ENCODE data around the gene C5orf63.
"Not testable (repeated sequence)": the region's sequence is repeated elsewhere in the genome, so short reads cannot be mapped to it uniquely, and the experiment has no call there.

The C5orf63 gene

DNA sequence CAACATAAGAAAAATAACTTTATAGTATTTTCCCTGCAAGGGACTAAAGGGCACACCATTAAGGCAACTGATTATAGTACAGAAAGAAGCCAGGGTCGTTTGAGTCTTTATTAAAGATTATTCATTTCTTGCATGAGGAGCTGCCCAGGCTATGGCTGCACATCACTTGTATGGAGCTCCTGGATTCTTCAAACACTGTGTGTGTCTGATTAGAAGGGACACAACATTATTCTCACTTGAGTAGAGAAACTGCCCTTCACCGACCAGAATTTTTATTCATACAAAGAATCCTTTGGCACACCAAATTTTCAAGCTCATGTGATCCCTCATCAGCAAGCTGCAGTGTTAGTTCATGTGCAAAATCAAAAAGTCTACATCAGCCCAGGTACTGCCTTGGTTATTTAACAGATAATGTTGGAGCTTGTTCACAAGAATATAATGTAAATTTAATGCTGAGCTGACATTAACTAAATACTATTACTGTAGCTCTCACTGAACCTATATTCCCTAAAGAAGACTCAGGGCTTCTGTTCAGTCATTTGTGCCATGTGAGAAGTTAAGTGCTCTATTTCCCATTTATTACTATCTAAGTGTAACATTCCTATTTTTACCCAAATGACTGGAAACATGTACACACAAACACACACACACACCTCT, 9.9 kb downstream of the C5orf63 start:
- TF ChIP-seq, protein P1, sequence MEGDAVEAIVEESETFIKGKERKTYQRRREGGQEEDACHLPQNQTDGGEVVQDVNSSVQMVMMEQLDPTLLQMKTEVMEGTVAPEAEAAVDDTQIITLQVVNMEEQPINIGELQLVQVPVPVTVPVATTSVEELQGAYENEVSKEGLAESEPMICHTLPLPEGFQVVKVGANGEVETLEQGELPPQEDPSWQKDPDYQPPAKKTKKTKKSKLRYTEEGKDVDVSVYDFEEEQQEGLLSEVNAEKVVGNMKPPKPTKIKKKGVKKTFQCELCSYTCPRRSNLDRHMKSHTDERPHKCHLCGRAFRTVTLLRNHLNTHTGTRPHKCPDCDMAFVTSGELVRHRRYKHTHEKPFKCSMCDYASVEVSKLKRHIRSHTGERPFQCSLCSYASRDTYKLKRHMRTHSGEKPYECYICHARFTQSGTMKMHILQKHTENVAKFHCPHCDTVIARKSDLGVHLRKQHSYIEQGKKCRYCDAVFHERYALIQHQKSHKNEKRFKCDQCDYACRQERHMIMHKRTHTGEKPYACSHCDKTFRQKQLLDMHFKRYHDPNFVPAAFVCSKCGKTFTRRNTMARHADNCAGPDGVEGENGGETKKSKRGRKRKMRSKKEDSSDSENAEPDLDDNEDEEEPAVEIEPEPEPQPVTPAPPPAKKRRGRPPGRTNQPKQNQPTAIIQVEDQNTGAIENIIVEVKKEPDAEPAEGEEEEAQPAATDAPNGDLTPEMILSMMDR (IDR thresholded peaks at IDR 0.05; ENCODE audit: insufficient read depth, low read depth, low read length, missing control alignments) = no peak
- H3K4me3 ChIP-seq (ENCODE audit: low read length) = no peak overlapping the region
- DNase-seq (ENCODE audit: low read depth) = no peak

DNA sequence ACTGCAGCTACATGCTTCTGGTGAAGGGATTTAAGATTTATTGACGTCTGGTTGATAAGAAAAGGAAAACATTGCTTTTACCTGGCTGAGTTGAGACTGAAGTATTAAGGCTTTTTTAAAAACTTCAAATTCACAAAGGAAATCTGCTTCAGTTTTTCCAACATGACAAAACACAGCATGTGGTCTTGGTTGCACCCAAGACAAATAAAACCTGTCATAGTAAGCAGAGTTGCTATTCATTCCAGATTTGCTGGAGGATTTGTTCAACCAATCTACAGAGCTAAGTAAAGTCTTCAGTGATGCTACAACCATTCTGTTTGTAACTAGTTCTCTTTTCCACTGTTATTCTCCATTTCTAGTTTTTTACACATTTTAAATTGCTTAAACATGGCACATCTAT, 11.3 kb downstream of the C5orf63 start:
- no peak overlapping the region for H3K4me3 ChIP-seq (ENCODE audit: low read length)
- TF ChIP-seq, protein P1 (IDR thresholded peaks at IDR 0.05; ENCODE audit: insufficient read depth, low read depth, low read length, missing control alignments) = no peak
- DNase-seq (ENCODE audit: low read depth) = no peak

DNA sequence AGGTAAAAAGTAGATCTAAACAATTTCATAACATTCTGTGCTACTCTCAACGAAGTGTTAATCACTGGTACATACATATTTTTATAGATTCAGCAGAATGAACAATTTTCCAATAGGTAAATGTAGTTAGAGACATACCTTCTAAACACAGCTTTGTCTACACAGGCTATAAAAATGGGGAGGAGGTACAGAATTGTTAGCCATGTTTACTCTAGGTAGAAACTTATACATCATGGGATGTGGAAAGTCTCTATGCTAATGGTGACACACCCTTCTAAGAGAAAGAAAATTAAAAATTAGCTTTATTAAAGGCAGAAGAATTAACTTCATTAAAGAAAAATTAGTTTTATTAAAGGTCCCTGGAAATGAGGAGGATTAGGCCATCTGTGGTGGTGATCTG, 11.8 kb downstream of the C5orf63 start:
- no peak for DNase-seq (ENCODE audit: low read depth)
- TF ChIP-seq, protein P1 (IDR thresholded peaks at IDR 0.05; ENCODE audit: insufficient read depth, low read depth, low read length, missing control alignments) = no peak
- H3K4me3 ChIP-seq (ENCODE audit: low read length) = no peak overlapping the region

DNA sequence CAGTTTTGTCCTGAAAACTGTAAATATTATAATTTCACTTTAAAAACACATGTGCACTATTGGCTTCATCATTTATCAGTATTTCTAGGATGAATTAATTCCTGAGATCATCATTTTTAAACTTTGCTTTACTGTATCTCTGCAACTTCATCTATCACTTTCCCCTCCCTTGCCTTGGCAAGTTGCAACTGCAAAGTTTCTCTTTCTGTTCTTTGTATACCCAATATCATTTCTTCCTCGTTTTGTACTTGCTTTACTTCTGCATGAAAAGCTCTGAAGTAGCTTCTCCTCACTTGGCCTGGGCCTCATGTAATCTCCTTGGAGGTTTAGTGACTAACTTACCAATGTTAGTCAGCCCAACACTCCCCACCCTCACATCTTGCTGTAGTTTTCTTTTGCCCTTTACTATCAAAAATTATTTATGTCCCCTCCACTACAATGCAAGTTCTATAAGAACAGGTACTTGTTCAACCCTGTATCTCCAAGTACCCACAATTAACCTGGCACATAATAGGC, 12.8 kb downstream of the C5orf63 start:
- H3K4me3 ChIP-seq (ENCODE audit: low read length) = no peak overlapping the region
- DNase-seq (ENCODE audit: low read depth) = peak; percentile 17
- TF ChIP-seq, protein P1 (IDR thresholded peaks at IDR 0.05; ENCODE audit: insufficient read depth, low read depth, low read length, missing control alignments) = no peak

DNA sequence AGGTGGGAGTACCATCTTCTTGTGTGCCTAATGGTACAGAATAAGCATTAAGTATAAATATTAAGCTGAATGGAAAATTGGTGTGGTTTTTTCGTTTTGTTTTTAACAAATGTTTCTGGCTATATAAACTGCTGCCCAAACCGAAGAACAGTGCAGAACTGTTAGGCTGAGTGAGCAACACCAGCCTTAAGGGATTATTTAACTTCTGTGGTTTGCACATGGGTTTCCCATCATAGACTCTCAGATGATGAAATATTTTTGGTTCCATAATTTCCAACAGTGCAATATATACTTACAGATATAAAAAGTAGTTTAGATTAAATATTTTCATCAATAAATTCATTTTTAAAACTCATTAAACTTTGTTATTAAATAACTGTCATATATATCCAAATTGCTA, 16.4 kb downstream of the C5orf63 start:
- no peak for DNase-seq (ENCODE audit: low read depth)
- TF ChIP-seq, protein P1 (IDR thresholded peaks at IDR 0.05; ENCODE audit: insufficient read depth, low read depth, low read length, missing control alignments) = no peak
- no peak overlapping the region for H3K4me3 ChIP-seq (ENCODE audit: low read length)

DNA sequence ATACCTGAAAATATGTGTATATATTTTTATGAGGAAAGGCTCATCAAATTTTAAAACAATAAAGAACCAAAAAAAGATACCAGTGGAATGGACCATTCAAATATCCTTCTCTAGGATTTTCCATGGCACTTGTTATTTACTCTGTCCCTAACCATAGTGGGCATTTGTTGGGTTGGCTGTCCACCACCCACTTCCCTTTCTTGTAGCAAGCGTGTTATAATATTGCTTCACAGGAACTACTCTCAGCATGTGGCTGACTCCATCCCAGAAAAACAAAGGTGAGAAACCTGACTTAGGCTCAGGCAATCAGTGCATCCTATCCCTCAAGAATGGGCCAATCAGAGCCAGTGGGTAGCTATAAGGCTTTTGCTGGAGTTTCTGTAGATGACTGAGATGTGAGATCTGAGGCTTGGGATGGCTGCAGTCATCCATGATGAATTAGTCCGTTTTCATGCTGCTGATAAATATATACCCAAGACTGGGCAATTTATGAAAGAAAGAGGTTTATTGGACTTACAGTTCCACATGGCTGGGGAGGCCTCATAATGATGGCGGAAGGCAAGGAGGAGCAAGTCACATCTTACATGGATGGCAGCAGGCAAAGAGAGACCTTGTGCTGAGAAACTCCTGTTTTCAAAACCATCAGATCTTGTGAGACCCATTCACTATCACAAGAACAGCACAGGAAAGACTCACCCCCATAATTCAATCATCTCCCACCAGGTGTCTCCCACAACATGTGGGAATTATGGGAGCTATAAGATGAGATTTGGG, 17.2 kb downstream of the C5orf63 start:
- TF ChIP-seq, protein P1 (IDR thresholded peaks at IDR 0.05; ENCODE audit: insufficient read depth, low read depth, low read length, missing control alignments) = no peak
- no peak for DNase-seq (ENCODE audit: low read depth)

DNA sequence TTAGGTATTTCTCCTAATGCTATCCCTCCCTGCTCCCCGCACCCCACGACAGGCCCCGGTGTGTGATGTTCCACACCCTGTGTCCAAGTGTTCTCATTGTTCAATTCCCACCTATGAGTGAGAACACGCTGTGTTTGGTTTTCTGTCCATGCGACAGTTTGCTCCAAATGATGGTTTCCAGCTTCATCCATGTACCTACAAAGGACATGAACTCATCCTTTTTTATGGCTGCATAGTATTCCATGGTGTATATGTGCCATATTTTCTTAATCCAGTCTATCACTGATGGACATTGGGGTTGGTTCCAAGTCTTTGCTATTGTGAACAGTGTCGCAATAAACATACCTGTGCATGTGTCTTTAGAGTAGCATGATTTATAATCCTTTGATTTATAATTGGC, 19.8 kb downstream of the C5orf63 start:
- not testable (repeated sequence) for DNase-seq (ENCODE audit: low read depth); H3K4me3 ChIP-seq (ENCODE audit: low read length)

More for the DNA sequence above, 17.2 kb downstream of the C5orf63 start:
- no peak overlapping the region for H3K4me3 ChIP-seq (ENCODE audit: low read length)
